ENCODE results near the gene RPE65. TPM values are rescaled to one million over a fixed set of nuclear protein-coding genes. Genes with fewer than 3 reads are reported as not detected.

RPE65 gene
- total and polyA plus RNA-seq, 2 donors (not counting 3 experiments of a cell fraction or from before 2014, with no cell fraction given) = not detected

DNA sequence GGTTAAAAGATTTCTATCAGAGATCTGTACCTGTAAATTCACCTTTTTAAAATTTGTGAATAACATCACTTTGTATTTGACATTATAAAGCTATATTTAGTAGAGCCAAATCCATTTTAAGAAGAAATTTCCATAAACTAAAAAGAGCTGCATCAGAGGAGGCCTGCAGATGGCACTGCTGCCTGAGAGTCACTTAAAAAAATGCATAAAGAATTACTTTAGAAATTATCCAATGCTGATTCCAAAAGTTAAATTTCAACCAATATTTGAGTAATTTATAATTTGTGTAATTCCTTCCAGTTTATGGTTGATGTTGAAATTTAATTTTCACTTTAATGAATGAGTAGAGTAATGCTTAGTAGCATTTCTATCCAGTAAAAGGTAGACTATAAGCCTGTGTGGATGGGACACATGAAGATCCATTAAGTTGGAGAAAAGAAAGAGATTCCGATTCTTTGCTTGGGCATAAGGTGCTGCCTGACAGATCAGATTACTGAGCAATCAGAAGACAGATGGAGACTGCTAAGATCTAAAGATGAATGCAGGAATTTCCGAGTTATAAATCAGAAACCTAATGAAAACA is 20.7 kb upstream of the RPE65 start:
- Histone ChIP-seq H3K4me1 (ENCODE audit: control insufficient read depth, extremely low read depth, insufficient read depth, low read length) (no peaks in the 10 kb centered on the region), H3K36me3 (ENCODE audit: control insufficient read depth in 2 of 2, extremely low read depth in 1 of 2, insufficient read depth in 2 of 2, low read length in 2 of 2) (no peaks in the 10 kb centered on the region), H3K9me1 (replicated peaks; ENCODE audit: control insufficient read depth, extremely low read depth, insufficient read depth, low read length) (no peaks in the 10 kb centered on the region), H3K9me3 (replicated peaks; ENCODE audit: control insufficient read depth, insufficient read depth, low read length) (no peaks in the 10 kb centered on the region), H3K4me2 (ENCODE audit: insufficient read depth, low read length) (no peak overlapping the region), H3K27me3 (ENCODE audit: control insufficient read depth in 2 of 2, insufficient read depth in 2 of 2, low read length in 2 of 2) (no peaks in the 10 kb centered on the region), H2AFZ (ENCODE audit: low read depth, low read length) (no peak overlapping the region), H3K27ac (ENCODE audit: insufficient read depth, low read depth, low read length) (no peak overlapping the region), H4K20me1 (replicated peaks; ENCODE audit: control insufficient read depth, extremely low read depth, insufficient read depth, low read length) (no peaks in the 10 kb centered on the region), H3K4me3 (replicated peaks in 1 of 3; ENCODE audit: insufficient read depth in 1 of 3, low read depth in 1 of 3, low read length in 3 of 3) (no peak overlapping the region), H3K79me2 (ENCODE audit: control insufficient read depth, insufficient read depth, low read length) (no peaks in the 10 kb centered on the region), H3K9ac (replicated peaks; ENCODE audit: extremely low read depth, insufficient read depth, low read length) (no peak overlapping the region)
- BruUV-seq (replicated peaks) = no TSS peak
- FAIRE-seq = no peak
- intact Hi-C loops (cut with micrococcal nuclease) (loop anchor here (1.0 kb wide), 3 partner anchors 120 to 1267 kb away; no protein-coding TSS in a partner anchor), dilution Hi-C loops (cut with MboI; ENCODE audit: extremely low pct_ligation_motif_present, low sequenced_read_pairs) (no loop called here)
- ChIA-PET CTCF (interaction anchor here (0.7 to 7.9 kb wide), 26 partner anchors 9 to 1673 kb away, joined by 3 to 111 read pairs (median 4); partner anchors contain the start of gene DEPDC1), POLR2A (no interaction called here)
- DNase-seq (ENCODE audit: low read depth, low spot score) = peak; percentile 50
- TF ChIP-seq CTCF (IDR thresholded peaks at IDR 0.05; ENCODE audit: extremely low read depth in 1 of 2, insufficient read depth in 1 of 2, low read depth in 1 of 2, low read length in 2 of 2) = peak; percentile 52 to 58
- TF ChIP-seq EZH2 (IDR thresholded peaks at IDR 0.05; ENCODE audit: borderline replicate concordance, low read depth, low read length, severe bottlenecking) = no peak
- no peak for TF ChIP-seq GATA2 (IDR thresholded peaks at IDR 0.05; ENCODE audit: insufficient read depth, insufficient read length, low read depth, low read length)
- TF ChIP-seq JUN (IDR thresholded peaks at IDR 0.05; ENCODE audit: borderline replicate concordance, insufficient read depth, insufficient read length, low read depth) = no peak
- no peak for TF ChIP-seq FOS (IDR thresholded peaks at IDR 0.05; ENCODE audit: borderline replicate concordance, insufficient read depth, low read length)
- TF ChIP-seq MAX (IDR thresholded peaks at IDR 0.05; ENCODE audit: insufficient read depth, insufficient read length) = no peak
- TF ChIP-seq POLR2A (IDR thresholded peaks at IDR 0.05; ENCODE audit: low read depth, low read length) = no peak
